ENCODE measurements around the gene TSPAN6.

TSPAN6 gene

DNA sequence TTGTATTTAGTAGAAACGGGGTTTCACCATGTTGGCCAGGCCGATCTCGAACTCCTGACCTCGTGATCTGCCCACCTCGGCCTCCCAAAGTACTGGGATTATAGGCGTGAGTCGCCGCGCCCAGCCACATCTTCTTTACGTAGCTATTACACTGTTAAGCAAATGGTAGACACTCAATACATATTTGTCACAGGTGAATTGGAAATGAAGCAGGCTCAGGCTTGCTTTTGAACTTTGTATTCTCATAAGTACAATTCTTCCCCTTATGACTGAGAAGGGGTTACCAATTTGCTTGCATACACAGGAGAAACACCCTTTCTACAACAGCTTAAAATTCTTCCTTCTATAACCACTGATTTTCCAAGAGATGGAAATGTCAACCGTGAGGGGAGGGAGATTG lies 6.6 kb upstream of the TSPAN6 start:
- Histone ChIP-seq H4K20me1 (ENCODE audit: insufficient read depth, low read length, poor library complexity, severe bottlenecking) (no peaks in the 10 kb centered on the region), H3K79me2 (ENCODE audit: insufficient read depth, low read length) (no peaks in the 10 kb centered on the region), H3K36me3 (ENCODE audit: insufficient read depth, low read length) (no peaks in the 10 kb centered on the region), H3K9ac (ENCODE audit: low read depth, low read length, poor library complexity, severe bottlenecking) (no peak overlapping the region), H3K27me3 (ENCODE audit: insufficient read depth, low read length, poor library complexity, severe bottlenecking) (no peaks in the 10 kb centered on the region), H3K4me2 (ENCODE audit: low read depth, low read length, poor library complexity, severe bottlenecking) (no peak overlapping the region), H3K9me2 (replicated peaks; ENCODE audit: low read depth, low read length) (no peaks in the 10 kb centered on the region), H3K4me1 (ENCODE audit: insufficient read depth, low read length, poor library complexity, severe bottlenecking) (no peaks in the 10 kb centered on the region), H3K9me3 (ENCODE audit: insufficient read depth, low read depth, low read length) (no peaks in the 10 kb centered on the region), H2AFZ (ENCODE audit: low read length) (no peak overlapping the region), H3K4me3 (ENCODE audit: low read length, poor library complexity, severe bottlenecking) (no peak overlapping the region), H3F3A (ENCODE audit: low read depth) (no peaks in the 10 kb centered on the region)
- TF ChIP-seq, protein P1, sequence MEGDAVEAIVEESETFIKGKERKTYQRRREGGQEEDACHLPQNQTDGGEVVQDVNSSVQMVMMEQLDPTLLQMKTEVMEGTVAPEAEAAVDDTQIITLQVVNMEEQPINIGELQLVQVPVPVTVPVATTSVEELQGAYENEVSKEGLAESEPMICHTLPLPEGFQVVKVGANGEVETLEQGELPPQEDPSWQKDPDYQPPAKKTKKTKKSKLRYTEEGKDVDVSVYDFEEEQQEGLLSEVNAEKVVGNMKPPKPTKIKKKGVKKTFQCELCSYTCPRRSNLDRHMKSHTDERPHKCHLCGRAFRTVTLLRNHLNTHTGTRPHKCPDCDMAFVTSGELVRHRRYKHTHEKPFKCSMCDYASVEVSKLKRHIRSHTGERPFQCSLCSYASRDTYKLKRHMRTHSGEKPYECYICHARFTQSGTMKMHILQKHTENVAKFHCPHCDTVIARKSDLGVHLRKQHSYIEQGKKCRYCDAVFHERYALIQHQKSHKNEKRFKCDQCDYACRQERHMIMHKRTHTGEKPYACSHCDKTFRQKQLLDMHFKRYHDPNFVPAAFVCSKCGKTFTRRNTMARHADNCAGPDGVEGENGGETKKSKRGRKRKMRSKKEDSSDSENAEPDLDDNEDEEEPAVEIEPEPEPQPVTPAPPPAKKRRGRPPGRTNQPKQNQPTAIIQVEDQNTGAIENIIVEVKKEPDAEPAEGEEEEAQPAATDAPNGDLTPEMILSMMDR (conservative IDR thresholded peaks at IDR 0.05; ENCODE audit: low read length) = no peak
- no peak for TF ChIP-seq EZH2phosphoT487 (IDR thresholded peaks at IDR 0.05; ENCODE audit: borderline replicate concordance)

DNA sequence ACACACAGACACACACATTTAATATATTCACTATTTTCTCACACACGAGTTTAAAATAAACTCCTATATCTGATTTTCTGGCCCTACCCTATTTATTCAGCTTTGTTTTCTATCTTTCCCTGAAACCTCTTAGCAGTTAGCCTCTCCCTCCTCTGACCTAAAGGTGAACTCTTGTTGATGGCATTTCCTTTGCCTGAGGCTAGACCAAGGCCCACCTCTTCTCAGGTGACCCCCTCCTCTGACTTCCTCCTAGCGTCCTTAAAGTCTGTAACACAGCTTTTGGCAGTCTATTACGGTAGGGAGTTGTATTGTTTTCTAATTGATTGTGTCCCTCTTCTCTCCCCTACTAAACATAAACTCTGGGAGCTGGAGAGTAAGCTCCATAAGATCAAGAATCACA lies 5.7 kb upstream of the TSPAN6 start:
- Histone ChIP-seq H3K36me3 (ENCODE audit: insufficient read depth, low read length) (no peaks in the 10 kb centered on the region), H2AFZ (ENCODE audit: low read length) (no peak overlapping the region), H3K79me2 (ENCODE audit: insufficient read depth, low read length) (no peaks in the 10 kb centered on the region), H3K9me2 (replicated peaks; ENCODE audit: low read depth, low read length) (no peaks in the 10 kb centered on the region), H3K27me3 (ENCODE audit: insufficient read depth, low read length, poor library complexity, severe bottlenecking) (no peaks in the 10 kb centered on the region), H3F3A (ENCODE audit: low read depth) (no peaks in the 10 kb centered on the region), H3K4me1 (ENCODE audit: insufficient read depth, low read length, poor library complexity, severe bottlenecking) (no peaks in the 10 kb centered on the region), H3K4me3 (ENCODE audit: low read length, poor library complexity, severe bottlenecking) (no peak overlapping the region), H4K20me1 (ENCODE audit: insufficient read depth, low read length, poor library complexity, severe bottlenecking) (no peaks in the 10 kb centered on the region), H3K9ac (ENCODE audit: low read depth, low read length, poor library complexity, severe bottlenecking) (no peak overlapping the region), H3K9me3 (ENCODE audit: insufficient read depth, low read depth, low read length) (no peaks in the 10 kb centered on the region), H3K4me2 (ENCODE audit: low read depth, low read length, poor library complexity, severe bottlenecking) (no peak overlapping the region)
- TF ChIP-seq EZH2phosphoT487 (IDR thresholded peaks at IDR 0.05; ENCODE audit: borderline replicate concordance) = no peak

DNA sequence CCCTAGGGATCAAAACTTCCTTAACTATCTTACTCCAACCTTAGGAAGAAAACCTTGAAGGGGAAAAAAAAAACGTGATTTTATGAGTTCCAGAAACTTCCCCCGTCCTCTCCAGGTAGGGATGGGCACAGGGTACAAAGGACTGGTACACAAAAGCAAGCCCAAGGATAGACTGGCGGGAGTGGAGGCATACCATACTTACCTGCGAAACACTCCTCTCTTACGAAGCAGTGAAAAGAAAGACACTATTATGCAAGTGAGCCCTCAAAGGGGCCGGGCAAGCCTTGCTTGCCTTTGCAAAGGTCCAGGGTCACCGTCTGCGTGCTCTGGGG lies 651 bp downstream of the TSPAN6 start:
- Histone ChIP-seq H2AFZ (ENCODE audit: low read length) (no peak overlapping the region), H3F3A (ENCODE audit: low read depth) (no peaks in the 10 kb centered on the region), H3K9me2 (replicated peaks; ENCODE audit: low read depth, low read length) (no peaks in the 10 kb centered on the region), H4K20me1 (ENCODE audit: insufficient read depth, low read length, poor library complexity, severe bottlenecking) (no peaks in the 10 kb centered on the region), H3K9me3 (ENCODE audit: insufficient read depth, low read depth, low read length) (no peaks in the 10 kb centered on the region), H3K4me2 (ENCODE audit: low read depth, low read length, poor library complexity, severe bottlenecking) (no peak overlapping the region), H3K4me3 (ENCODE audit: low read length, poor library complexity, severe bottlenecking) (no peak overlapping the region), H3K79me2 (ENCODE audit: insufficient read depth, low read length) (no peaks in the 10 kb centered on the region), H3K27me3 (ENCODE audit: insufficient read depth, low read length, poor library complexity, severe bottlenecking) (no peaks in the 10 kb centered on the region), H3K9ac (ENCODE audit: low read depth, low read length, poor library complexity, severe bottlenecking) (no peak overlapping the region), H3K4me1 (ENCODE audit: insufficient read depth, low read length, poor library complexity, severe bottlenecking) (no peaks in the 10 kb centered on the region), H3K36me3 (ENCODE audit: insufficient read depth, low read length) (no peaks in the 10 kb centered on the region)
- TF ChIP-seq, protein P1 (conservative IDR thresholded peaks at IDR 0.05; ENCODE audit: low read length) = no peak
- TF ChIP-seq EZH2phosphoT487 (IDR thresholded peaks at IDR 0.05; ENCODE audit: borderline replicate concordance) = no peak

- no peaks in the 10 kb centered on the region for H3K9me3 ChIP-seq (ENCODE audit: insufficient read depth, low read depth, low read length)
- H2AFZ ChIP-seq (ENCODE audit: low read length) = no peak overlapping the region
- no peak overlapping the region for H3K4me2 ChIP-seq (ENCODE audit: low read depth, low read length, poor library complexity, severe bottlenecking)
- TF ChIP-seq, protein P1 (conservative IDR thresholded peaks at IDR 0.05; ENCODE audit: low read length) = no peak
- TF ChIP-seq EZH2phosphoT487 (IDR thresholded peaks at IDR 0.05; ENCODE audit: borderline replicate concordance) = no peak
- H3K9me2 ChIP-seq (replicated peaks; ENCODE audit: low read depth, low read length) = no peaks in the 10 kb centered on the region
- peaks cover 6% of the 10 kb centered on the region for H3K27me3 ChIP-seq (ENCODE audit: insufficient read depth, low read length, poor library complexity, severe bottlenecking)
- no peaks in the 10 kb centered on the region for H3K79me2 ChIP-seq (ENCODE audit: insufficient read depth, low read length)
- no peak overlapping the region for H3K9ac ChIP-seq (ENCODE audit: low read depth, low read length, poor library complexity, severe bottlenecking)
- no peaks in the 10 kb centered on the region for H3F3A ChIP-seq (ENCODE audit: low read depth)
- no peaks in the 10 kb centered on the region for H3K4me1 ChIP-seq (ENCODE audit: insufficient read depth, low read length, poor library complexity, severe bottlenecking)
- H4K20me1 ChIP-seq (ENCODE audit: insufficient read depth, low read length, poor library complexity, severe bottlenecking) = no peaks in the 10 kb centered on the region
- H3K4me3 ChIP-seq (ENCODE audit: low read length, poor library complexity, severe bottlenecking) = no peak overlapping the region
- H3K36me3 ChIP-seq (ENCODE audit: insufficient read depth, low read length) = no peaks in the 10 kb centered on the region
Observed at GRCh38 chrX:100635040-100635439, 1.6 kb downstream of the TSPAN6 start.
